NCI-H2227 treated with DMSO at 0.1 percent for 48 hours (cell line): ENCODE results near the gene GADD45A.
"Not testable (repeated sequence)": the region's sequence is repeated elsewhere in the genome, so short reads cannot be mapped to it uniquely, and the experiment has no call there.

ENCODE experiments used
- DNase-seq: peaks from one replicate; lab custom pipeline; 2025; lab: John Stamatoyannopoulos, UW

The GADD45A gene

DNA sequence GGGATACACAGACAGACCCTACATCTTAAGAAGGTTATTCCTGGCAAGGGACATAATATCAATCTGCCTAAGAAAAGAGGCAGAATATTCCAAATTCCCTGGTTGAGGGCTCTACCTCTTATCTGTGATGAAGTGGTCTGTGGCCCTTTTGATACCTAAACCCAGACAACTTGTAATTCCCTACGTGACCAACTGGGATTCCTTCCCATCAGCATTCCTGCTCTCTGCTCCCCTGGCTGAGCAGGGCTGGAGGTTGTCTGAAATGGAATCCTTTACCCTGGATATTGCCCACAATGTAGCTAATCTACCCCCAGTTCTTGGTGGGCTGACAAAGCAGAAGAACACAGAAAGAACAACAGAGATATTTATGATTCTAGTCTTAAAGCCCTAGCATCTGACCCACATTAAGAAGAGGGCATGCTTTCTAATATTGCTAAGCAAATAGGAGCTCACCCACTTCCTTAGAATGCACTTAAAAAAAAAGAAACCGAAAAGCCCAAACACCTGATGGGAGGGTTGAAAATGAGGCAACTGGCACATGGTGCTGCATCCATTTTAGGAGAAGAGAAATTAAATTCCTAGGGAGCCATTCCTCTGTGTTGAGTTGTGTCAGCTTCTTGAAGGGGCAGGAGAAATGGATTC is 36.8 kb downstream of the GADD45A start:
- DNase-seq = no peak

DNA sequence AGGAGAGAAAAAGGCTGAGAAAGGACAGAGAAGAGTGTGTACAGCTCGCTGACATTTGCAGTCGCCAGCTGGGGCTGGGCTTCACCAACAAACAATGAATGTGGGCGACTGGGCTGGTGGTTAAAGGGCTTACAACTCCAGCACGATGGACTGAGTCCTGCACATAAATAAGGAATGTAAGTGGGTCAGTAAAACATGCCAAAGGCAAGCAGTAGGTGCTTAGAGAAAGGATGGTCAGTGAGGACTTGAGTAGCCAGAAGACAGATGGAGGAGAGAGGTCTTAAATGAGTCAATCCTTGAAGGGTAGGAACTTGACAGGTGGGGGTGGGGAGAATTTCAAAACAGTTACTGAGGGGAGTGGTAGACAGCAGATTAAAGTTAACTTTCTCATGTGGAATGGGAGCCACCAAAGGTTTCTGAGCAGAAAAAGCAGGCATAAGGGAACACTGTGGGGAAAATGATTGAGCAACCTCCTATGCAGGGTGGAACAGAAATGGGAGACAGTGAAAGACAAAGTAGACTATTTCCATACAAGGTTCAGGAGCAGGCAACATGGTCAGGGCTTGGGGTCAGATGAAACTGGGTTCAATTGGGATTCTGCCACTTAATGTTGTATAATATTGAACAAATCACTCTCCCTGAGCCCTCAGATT is 37.4 kb downstream of the GADD45A start:
- no peak for DNase-seq

DNA sequence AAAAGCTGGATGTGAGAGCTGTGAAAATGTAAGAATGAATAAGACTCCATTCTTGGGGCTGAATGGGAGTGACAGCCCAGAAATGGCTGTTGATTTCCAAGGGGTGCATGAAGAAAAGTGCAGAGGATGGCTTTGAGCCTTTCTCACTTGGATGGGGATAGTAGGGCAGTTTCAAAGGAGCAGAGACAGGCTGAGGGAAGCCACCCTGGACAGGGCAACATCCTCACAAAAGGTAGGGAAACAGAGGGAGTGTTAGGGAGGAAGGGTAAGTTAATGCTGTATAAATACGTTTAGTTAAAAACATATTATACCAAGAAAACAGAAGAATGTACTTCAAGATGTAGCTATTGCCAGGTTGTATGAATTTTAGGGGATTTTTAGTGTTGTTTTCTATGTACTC is 38.1 kb downstream of the GADD45A start:
- no peak for DNase-seq

DNA sequence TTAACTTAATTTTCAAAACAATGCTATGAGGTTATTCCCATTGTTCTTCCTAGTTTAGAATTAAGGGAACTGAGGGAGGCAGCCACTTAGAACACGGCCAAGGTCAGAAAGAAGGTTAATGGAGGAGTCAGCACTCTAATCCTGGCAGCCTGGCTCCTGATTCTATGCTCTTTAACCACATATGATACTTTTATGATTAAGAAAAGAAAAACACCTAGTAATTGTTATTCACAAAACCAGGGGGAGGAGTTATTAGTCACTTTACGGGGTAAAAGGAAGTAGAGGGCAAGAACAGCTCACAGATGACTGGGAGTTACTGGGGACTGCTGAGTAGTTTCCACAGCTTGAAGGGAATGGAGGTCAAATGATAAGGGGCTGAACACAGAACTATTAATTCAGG is 38.6 kb downstream of the GADD45A start:
- DNase-seq = no peak

GRCh38 chr1:67724928-67725560 is 40.0 kb downstream of the GADD45A start:
- DNase-seq = no peak

DNA sequence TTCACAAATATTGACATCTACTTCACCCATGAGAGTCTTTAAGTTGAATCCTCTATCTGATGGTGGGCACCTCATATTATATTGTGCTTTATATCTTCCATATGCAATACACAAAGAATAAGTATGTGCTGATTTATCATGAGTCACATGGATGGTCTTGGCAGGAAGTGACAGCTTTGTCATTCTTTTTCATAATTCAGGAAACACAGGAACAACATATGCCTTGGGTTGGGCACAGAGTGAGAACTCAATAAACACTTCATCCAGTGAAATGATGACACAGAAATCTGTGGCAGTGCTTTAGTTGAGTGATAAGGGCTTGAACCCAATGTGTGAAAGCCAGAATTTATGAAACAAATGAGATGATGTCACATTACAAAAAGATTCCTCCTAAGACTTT is 41.2 kb downstream of the GADD45A start:
- DNase-seq = no peak

GRCh38 chr1:67729872-67730271 is 44.9 kb downstream of the GADD45A start:
- no peak for DNase-seq

DNA sequence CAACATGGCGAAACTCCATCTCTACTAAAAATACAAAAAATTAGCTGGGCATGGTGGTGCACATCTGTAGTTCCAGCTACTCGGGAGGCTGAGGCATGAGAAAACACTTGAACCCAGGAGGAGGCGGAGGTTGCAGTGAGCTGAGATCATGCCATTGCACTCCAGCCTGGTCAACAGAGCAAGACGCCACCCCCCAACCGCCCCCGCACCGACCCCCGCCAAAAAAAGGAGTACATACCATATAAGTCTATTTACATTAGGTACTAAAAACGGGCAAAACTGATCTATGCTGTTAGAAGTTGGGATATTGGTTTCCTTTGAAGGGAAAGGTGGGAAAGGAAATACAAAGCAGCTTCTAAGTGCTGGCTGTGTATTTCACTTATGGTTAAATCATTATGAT is 45.3 kb downstream of the GADD45A start:
- DNase-seq = not testable (repeated sequence)

GRCh38 chr1:67731322-67731721 is 46.3 kb downstream of the GADD45A start:
- no peak for DNase-seq

- DNase-seq = no peak
These were observed 47.8 kb downstream of the GADD45A start for GRCh38 chr1:67732750-67733151.

GRCh38 chr1:67733681-67734322 is 48.8 kb downstream of the GADD45A start:
- no peak for DNase-seq

- DNase-seq = no peak
These were observed 49.3 kb downstream of the GADD45A start for GRCh38 chr1:67734323-67734690.

DNA sequence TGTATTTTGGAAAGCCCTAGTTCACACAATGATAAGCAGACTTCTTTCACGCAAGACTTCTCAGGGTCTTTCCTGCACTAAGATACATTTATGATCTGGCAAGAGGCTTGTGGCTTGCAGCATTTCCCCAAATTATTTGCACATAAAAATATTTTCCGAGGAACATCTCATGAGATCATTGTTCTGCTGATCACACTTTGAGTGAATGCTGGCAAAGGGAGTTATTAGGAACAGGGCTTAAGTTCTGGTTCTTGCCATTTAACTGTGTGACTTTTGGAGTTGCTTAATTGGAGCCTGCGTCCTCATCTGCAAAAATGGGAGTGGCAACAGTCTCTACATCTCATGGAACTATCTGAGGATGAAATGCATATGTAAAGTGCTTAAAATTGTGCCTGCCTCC is 50.2 kb downstream of the GADD45A start:
- no peak for DNase-seq

- DNase-seq = peak; percentile 30
These were observed 51.0 kb downstream of the GADD45A start for GRCh38 chr1:67735806-67736627.

GRCh38 chr1:67736750-67737149 is 51.7 kb downstream of the GADD45A start:
- no peak for DNase-seq

- no peak for DNase-seq
These were observed 52.9 kb downstream of the GADD45A start for GRCh38 chr1:67737875-67738274.
